ENCODE measurements around the gene PPM1H.

Gene PPM1H

DNA sequence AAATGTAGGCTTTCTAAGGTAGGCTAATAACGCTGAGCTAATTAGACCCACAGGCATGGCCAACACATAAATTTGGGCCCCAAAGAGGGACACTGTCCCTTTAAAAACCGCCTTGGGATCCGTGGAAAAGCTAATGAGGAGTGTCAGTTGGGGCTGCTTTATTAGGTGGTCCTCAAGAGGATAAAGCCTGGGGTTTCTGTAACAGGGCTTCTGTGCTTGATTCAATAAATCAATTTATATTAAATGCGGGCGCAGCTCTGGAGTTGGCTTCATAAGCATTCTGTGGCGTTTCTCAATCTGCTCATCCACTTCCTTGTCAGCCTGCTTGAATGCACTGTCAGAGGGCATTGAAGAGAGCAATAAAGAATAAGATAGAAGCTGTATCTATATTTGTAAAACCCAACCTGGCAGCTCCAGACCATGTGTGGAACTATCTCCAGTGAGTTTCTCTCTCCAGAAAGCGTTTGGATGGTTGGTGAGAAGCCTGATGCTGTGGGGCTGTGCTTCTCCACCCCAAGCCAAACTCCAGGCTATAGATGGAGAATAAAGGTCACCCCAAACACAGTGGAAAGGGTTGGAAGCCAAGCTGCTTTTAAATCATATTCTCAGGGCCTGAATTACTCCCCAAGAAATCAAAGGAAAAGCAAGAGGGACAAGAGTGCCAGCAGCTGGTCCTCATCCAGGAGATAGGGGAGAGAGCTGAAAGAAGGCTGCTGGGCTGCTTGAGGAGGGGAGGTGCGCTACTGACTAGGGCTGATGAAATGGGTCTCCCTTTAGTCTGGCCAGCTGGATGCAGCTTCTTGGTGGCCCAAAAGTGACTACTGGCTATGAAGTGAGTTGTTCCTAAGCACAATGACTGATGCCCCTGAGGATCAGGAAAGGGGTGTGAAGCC is 222.0 kb downstream of the PPM1H start:
- no peak for DNase-seq

DNA sequence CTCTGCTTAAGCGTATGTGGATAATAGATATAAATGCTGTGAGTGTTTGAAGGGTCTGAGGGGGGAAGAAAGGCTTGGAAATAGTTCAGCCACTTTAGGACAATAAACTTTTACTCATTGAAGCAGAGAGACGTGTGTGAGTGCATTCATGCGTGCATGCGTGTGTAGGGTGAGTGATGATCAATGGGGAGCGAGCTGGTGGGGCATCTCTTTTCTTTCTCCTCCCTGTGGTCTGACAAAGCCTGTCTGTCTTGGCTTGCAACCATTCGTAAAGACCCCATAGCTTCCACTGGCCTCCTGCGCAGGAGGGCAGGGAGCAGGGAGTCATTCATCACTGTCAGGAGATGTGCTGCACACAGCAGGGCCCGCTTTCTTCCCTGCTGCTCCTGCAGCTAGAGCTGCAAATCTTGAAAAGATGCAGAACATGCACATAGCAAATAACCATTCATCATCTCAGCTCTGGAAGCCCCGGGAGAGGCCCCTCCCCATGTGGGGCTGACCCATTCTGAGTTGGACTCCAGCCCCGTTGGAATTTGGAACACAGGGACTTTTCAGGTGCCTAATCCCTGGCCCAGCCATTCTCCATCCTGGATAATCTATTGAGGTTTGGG is 223.2 kb downstream of the PPM1H start:
- DNase-seq: peak; percentile 40

DNA sequence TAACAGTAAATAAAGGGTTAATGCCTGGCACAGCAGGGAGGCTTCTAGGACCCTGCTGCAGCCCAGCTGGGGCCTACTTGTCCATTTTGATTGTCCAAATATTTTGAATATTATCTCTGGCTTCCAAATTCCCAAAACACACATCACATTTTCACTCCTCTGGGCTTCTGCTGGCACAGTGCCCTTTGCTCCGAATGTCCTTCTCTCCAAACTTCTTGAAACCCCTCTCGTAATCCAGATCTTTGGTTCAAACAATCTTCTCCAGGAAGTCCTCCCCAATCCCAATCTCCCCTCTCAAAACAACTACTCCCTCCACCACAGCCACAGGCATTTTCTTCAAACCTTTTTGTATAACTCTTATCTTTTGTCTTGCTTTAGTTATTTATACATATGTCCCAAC is 225.6 kb downstream of the PPM1H start:
- no peak for DNase-seq

DNA sequence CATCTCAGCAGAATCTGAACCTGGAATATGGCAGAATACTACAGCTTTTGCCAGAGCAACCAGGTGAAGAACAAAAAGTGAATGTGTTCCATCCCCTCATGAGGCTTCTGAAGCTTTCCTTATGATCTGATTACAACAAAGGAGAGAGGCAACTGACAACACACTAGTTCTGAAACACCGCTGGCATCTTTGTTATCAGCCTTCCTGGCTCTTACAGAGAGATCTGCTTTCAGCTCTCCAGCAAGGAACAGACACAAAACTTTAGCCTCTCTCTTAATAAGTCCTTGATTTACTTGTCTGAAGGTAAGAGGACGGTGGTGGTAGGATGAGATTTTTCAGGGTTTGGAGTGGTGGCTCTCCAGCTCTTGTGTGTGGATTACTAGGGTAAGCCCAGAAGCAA is 227.0 kb downstream of the PPM1H start:
- DNase-seq: no peak

DNA sequence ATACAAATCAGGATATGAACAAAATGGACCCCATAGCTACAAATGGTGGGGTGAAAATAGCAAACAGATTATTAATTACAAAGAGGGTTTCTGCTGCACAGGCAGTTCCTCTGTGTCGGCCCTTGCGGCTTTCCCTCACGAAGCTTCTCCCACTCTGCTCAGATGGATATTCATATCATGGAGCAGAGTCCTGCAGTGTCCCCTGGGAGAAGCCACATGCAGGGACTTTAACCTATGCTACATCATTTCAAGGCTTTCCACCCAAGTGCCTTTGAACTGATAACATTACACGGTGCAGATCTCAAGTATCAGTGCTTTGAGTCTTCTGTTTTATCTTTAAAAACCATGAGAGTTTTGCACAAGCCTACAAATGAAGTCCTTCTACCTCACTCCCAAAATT is 229.1 kb downstream of the PPM1H start:
- DNase-seq: no peak

DNA sequence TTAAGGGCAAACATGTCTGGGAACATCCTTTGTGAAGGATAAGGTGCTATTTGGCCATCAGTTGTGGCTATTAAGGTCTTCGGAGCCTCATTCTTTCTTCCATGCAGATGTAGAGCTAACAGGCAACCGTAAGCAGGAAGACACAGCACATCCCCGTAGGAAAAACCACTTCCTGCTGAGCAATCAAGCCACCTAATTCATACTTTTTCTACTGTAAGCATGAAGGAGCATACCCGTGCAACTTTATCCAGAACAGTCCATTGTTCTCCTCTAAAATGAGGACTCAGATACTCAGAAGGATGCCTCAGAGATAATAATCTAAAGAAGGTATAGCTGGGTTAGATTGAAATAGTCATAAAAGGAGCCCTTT is 232.0 kb downstream of the PPM1H start:
- DNase-seq: no peak

DNA sequence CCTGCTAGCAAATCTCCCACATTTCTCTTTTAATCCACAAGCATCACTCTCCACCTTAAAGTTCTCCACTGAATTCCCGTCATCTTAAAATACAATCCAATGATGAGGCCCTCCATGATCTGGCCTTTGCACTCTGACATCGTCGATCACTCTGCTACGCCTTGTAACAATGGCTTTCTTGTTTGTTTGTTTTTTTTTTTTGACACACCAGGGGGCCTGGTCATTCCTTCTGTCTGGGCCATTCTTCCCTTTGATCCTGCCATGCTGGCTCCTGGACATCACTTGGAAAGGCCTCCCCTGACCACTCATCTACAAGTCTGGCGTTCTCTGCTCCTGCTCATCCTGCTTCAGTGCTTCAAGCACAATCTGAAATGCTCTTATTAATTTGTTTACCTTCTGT is 233.5 kb downstream of the PPM1H start:
- DNase-seq: no peak

DNA sequence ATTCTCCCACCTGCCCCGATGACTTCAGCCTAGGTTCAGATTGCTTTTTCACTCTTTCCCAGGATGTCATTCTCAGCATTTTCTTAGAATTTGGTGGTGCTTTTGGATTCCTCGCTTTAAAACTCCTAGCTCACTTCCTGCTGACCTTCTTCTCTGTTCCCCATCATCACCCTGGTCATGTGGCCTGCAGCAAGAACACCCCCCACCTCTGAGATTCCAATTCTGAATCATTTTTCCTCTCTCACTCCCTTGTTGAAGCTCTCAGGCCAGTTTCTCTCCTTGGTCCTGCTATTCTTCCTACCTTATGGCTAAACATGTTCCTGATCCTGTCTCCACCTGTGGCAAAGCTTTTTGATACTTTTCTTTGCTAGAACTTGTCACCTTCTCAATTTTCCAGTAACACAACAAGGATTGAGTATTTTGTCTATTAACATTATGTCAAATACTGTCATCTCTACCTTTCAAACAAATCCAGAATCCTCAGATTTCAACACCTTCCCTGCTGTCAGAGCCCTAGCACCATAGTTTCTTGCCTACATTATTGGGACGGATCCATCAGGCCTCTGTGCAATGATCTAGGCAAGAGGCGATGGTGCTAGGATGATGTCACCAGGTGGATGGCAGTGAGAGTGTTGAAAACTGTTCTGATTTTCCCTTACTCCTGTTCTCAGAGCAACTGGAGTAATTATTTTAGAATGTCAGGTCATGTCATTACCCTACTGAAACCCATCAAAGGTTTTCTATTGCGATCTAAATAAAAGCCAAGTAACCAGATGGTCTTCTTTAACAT is 234.7 kb downstream of the PPM1H start:
- DNase-seq: no peak

DNA sequence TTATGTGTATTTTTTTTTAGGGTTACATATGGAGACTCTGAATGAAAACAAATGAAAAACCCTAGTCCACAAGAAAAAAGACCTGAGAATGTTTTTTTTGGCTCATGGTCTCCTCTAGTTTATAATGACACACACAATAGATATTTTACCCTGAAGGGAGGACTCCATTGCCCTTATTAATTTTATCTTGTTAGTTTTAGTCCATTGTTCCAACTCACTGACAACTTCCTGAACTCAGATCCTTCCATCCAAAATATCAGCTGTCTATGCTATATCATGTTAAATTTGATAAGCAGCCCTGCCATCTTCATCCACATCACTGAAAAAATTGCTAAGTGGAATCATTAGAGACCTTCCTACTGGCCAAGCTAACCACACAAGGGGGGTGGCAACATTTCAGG is 236.2 kb downstream of the PPM1H start:
- no peak for DNase-seq

DNA sequence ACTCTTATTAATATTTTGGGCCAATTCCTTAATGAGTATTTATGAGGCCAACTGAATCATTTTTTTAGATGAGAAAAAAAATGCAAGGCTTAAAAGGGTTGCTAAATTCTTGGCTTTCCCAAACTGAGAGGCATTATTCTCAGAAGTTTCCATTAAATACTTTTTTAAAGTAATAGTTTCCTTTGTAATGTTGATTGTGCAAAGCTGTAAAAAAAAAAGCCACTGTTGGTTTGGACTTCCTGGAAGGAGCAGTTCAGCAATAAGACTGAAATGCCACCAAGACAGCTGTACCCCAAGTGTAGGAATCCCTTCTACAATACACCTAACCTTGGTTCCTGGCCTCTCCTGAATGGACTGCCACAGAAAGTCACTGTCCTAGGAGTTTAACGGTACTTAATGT is 237.1 kb downstream of the PPM1H start:
- DNase-seq: no peak

DNA sequence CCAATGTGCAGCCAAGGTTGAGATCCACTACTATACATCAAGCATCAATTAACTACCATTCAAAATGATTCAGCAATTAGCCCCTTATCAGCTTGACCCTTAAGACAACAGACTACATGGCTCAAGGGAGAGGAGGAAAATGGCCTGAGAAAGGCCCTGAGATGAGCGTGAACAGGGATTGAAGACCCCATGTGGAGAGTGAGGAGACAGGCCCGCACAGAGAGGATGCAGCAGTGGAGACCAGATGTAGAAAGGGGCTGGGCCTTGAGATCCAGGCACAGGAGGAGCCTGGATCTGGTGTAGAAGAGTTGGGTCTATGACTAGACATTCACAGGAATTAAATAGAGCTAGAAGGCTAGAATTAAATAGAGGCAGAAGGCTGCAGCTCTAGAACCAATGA is 239.3 kb downstream of the PPM1H start:
- DNase-seq: no peak

DNA sequence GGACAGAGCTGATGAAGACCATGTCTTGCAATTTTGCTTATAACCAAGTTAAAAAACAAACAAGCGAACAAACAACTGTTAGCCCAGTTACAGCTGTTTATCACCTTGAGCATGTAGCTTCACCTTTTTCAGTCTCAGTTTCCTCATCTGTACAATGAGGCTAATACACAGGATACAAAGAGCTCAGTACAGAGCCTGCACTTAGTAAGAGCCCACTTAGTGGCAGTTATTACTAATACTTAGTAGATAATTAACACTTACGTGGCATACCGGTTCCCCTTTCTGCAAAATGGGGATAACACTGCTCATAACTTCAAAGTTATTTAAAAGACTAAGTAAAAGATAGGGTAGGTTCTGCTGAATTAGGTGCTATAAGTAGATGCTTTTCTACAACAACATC is 240.3 kb downstream of the PPM1H start:
- DNase-seq: no peak

DNA sequence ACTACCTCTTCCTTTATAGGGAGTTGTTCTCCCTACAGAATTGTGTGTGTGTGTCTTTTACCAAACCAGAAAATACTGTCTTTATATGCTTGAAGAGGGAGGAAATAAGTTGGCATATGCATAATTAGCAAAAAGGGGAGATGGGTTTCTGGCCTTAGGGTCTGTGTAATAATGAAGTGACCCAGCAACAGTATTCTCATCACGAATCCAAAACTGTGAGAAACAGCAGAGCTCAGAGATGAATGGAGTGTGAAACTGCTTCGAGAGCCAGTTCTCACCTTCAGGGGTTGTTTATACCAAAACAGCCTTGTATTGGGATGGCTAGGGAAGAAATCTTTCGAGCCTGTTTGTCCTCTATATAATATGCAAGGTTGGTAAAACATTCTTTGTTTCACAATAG is 240.8 kb downstream of the PPM1H start:
- no peak for DNase-seq

DNA sequence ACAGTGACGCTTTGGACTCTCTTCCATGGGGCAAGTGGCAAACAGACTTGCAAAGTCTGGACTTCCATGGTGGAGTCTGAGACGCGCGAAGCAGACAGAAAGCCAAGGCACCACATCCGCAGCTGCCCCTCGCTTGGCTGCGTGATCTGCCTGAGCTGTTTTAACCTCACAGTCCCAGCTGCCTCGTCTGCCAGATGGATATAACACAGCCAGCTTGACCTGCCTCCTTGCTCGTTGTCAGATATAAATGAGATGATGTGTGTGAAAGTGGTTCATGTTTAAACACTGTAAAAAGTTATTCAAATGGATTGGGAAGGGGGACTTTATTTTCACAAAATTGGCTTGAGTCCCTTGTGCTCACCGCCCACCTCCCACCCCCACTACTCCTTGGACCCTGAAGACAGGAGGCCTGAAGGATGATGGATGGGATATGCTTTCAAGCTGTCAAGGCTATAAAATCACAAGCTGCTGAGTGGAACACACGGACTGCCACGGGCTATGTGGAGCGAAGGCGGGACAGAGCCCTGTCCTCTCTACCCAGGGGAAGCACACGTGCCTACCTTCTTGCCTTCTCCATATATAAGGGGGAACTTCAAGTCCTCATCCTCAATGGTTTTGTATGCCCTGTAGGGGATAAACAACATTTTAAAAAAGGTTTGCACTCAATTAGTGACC is 241.4 kb downstream of the PPM1H start:
- DNase-seq: peak; percentile 32

DNA sequence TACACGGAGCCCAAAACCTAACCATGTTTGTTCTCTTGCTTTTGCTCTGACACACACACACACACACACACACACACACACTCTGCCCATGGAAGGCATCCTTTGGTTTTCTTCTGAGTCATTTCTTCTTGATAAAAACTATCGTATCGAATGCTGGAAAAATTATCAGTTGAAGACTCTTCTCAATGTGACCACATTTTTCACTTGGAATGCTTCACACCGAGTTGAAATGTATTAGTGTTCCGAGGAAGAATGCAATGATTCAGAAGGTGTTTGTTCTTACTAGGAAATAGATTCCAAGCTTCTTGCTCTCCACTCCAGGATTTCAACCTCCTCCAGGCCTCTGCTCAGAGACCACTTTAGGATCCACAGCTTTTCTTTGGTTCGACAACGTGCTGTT is 242.1 kb downstream of the PPM1H start:
- no peak for DNase-seq

DNA sequence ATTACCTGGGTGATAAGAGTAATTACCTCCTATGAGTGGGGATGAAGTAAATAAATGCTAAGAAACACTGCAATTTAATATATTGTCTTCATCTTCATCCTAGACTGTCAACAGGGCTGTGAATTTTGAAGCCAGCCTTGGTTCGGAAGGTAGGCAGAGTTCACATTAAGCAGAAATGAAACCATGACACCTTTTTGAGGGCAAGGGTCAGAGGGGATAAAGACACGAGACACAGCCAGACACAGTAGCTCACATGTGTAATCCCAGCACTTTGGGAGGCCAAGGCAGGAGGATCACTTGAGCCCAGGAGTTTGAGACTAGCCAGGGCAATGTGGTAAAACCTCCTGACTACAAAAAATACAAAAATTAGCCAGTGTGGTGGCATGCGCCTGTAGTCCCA is 243.6 kb downstream of the PPM1H start:
- DNase-seq: no peak

DNA sequence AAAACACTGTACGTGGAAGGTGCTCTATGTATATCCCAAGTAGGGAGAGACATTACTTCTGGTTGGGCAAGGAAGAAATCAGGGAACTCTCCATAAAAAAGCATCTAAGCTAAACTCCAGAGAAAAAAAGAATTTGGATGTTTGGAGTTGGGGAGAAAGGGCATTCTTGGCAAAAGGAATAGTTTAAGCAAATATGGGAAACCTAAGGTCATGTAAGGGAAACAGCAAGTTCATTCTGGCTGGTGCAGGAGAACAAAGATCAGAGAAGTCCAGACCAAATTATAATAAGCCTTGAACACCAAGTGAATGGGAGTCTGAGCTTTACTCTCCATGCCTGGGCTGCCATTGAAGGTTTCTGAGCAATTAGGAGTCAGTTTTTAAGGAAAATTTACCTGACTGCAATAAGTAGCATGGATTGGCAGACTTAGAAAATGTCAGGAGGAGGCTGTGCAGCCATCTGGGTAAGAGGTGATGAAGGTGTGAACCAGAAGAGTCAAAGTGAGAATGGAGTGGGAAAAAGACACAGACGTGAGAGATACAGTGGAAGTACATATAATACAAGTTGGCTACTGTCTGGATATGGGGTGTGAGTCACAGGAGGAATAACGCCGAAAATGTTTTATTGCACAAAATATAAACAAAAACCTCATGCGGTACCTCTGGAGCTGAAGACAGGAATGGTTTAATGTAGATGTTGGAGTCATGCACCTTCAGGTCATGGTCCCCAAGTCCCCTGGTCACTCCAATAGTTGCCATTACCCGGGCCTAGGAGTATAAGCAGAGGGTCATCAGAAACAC is 245.7 kb downstream of the PPM1H start:
- no peak for DNase-seq

DNA sequence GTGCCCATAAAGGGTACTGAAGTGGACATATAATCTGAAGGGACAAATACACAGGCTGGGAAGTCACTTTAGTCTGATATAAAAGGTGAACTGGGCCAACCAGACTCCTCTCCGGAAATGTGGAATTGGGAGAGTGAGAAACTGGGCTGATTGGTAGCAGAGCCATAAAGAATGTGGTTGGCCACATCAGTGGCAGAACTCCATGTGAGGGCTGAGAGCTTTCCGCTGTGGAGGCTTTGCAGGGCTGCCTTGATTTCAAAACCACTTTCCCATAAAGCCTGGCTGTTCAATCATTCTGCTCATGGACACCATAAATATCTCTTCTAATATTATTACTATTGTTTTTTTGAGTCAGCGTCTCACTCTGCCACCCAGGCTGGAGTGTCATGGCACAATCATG is 248.0 kb downstream of the PPM1H start:
- no peak for DNase-seq

DNA sequence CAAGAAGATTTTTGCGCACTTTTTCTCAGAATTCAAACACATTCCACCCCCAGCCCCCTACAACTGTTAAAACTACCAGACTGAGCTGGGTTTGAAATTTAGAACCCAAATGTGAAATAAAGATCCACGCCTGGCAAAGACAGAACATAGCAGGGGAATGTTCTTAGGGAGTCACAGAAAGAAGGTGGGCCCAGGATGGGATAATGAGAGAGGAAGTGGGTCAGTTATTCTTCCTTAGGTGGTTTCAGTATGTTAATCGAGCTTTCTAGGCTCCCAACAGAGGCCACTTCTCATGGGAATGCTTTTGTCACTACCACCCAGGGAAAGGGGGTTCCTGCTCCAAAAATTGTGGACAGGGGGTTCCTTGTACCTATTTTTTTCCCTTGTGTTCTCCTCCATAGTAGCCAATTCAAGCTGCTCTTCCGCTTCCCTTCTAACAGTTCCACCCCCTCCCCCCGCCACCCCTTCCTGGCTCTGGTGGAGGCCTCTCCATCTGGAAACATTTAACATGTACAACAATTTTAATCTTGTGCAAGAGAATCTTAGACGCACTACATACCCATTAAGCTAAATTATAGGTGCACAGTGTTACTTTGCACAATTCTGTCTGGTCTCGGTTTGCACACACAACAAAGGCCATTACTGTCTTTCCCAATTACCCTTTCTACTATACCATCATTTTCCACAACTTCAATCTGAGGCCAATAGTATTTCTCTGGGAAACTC is 250.2 kb downstream of the PPM1H start:
- no peak for DNase-seq

DNA sequence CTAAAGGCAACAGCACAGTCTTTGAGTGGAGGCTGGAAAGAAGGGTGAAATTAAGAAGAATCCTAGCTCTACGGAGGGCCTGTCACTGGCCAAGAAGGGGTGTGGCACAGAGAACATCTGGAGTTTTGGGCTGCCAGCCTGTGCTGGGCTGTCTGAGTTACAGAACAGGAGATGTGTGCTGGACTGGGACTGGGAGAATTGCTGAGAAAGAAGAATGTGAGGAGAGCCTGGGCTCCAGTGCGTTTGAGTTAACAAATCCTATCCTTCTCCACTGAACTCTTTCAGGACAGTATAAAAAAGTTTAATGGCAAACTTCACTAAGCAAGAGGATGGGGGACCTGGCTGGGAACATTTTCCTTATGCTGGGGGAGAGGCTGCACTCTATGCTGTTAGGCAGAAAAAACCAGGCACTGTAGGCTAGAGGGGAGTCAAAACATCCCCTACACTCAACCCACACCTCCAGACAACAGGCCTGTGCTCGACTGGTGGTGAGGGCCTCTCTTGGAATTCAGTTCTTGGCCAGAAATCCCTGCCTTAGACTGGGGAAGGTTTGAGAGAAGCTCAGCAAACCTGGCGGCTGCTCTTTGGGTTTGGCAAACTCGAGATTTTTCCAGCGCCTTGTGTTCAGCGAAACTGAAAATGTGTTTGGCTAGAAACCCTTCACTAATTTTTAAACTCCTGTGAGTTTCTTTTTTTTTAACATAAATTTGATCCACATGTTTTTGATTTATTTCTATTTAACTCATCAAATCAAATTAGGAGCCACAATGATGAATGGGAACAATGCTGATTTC is 251.0 kb downstream of the PPM1H start:
- DNase-seq: no peak

All from right kidney (tissue), 1 donor.